Thoracic aorta (tissue), 2 donors: ENCODE measurements around the gene HMGB1. TPM values are rescaled to one million over a fixed set of nuclear protein-coding genes. Genes with fewer than 3 reads are reported as not detected.

Source experiments
- ATAC-seq: fragments of 150-250 bp; one replicate; pipeline ENCODE4 v1.8.0; 2017; ENCODE audit warnings: low read depth; ENCODE audit not compliant: insufficient number of reproducible peaks, low FRiP score
- DNase-seq: peaks from one replicate; pipeline ENCODE4 v3.0.0-alpha.2; 2020; ENCODE audit warnings: low spot score
- H3K27ac ChIP-seq, 2 donors: fragments of 200-600 bp; sonication (generic); 1 replicate in 1 of 2; 2 replicates in 1 of 2; pipeline ENCODE4 v1.5.1; 2016; ENCODE audit warnings: mild to moderate bottlenecking in 2 of 2, moderate library complexity in 2 of 2
- H3K27me3 ChIP-seq: fragments of 200-600 bp; sonication (generic); replicated peaks from 2 replicates; pipeline ENCODE4 v1.6.0; 2016; ENCODE audit warnings: mild to moderate bottlenecking; ENCODE audit not compliant: insufficient read depth
- H3K36me3 ChIP-seq: fragments of 200-600 bp; sonication (generic); one replicate; pipeline ENCODE4 v1.5.1; 2016
- H3K4me1 ChIP-seq, 2 donors: fragments of 200-600 bp; sonication (generic); 1 replicate in 1 of 2; 2 replicates in 1 of 2; pipeline versions ENCODE4 v1.5.1 to v1.6.0; 2016; ENCODE audit warnings: low read depth in 2 of 2, mild to moderate bottlenecking in 1 of 2; ENCODE audit not compliant: control insufficient read depth in 1 of 2
- H3K4me3 ChIP-seq: fragments of 200-600 bp; sonication (generic); 2 replicates; pipeline ENCODE4 v1.5.1; 2016; ENCODE audit warnings: mild to moderate bottlenecking
- H3K9me3 ChIP-seq: fragments of 200-600 bp; sonication (generic); 2 replicates; pipeline ENCODE4 v1.5.1; 2016
- total RNA-seq, 2 donors: library from RNA; depleted of rRNA; stranded (reverse); fragments of >200 nt; gene quantifications; one replicate each; pipeline versions ENCODE4 v1.1.0 to v1.2.3, GENCODE V29; 2016
- TF ChIP-seq, protein P1 (sequence below): fragments of 200-600 bp; sonication (generic); IDR thresholded peaks from one replicate; pipeline ENCODE4 v1.5.1; 2019; ENCODE audit warnings: antibody characterized with exemption

The HMGB1 gene
- total RNA-seq, result 100 to 1,000 TPM; 188 to 369 TPM

DNA sequence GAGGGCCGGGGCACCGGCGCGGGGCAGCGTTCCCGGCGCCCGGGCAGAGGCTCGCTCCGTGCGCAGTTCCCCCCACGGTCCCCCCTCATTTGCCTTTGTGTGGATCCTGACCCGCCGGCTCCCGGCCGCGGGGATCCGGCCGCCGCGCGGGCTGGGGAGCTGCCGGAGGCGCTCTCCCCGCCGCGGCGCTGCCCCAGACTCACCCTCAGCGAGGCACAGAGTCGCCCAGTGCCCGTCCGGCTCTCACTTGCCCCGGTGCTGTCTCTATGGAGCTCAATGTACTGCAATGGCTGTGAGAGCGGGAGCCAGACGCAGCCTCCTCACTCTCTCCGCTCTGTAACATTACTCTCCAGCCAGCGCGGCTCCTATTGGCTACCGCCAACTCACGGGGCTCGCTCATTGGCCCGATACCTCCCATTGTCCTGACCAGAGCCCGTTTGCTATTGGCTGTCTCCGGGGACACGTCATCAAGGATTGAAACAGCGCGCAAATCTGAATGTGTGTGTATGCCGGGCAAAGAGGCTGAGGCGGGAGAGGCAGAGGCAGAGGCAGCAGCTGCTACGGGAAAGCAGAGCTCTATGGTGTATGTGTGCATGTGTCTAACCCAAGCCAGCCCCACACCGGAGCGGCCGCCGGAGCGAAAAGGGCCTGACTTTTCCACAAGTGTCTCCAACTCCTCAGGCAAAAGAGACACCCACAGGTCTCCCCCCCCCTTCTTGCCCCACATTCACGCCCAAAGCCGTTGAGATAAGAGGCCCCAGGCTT lies at the start of gene HMGB1:
Gene HMGB1, minus strand, starts transcription at position 344 of the 765 bp plus-strand sequence. CDS start 2,256 bp downstream, outside the sequence.
- Histone ChIP-seq H3K27me3 (no peaks in the 10 kb centered on the region), H3K36me3 (peaks cover 9% of the 10 kb centered on the region), H3K4me3 (peak within 1 kb of the TSS; percentile 94), H3K4me1 (peaks cover 23 to 27% of the 10 kb centered on the region in 2 donors), H3K27ac (peak within 1 kb of the TSS; percentile 98 to 99), H3K9me3 (no peaks in the 10 kb centered on the region)
- TF ChIP-seq, protein P1, sequence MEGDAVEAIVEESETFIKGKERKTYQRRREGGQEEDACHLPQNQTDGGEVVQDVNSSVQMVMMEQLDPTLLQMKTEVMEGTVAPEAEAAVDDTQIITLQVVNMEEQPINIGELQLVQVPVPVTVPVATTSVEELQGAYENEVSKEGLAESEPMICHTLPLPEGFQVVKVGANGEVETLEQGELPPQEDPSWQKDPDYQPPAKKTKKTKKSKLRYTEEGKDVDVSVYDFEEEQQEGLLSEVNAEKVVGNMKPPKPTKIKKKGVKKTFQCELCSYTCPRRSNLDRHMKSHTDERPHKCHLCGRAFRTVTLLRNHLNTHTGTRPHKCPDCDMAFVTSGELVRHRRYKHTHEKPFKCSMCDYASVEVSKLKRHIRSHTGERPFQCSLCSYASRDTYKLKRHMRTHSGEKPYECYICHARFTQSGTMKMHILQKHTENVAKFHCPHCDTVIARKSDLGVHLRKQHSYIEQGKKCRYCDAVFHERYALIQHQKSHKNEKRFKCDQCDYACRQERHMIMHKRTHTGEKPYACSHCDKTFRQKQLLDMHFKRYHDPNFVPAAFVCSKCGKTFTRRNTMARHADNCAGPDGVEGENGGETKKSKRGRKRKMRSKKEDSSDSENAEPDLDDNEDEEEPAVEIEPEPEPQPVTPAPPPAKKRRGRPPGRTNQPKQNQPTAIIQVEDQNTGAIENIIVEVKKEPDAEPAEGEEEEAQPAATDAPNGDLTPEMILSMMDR, result no peak
- DNase-seq (peak; percentile 96), ATAC-seq (peak; percentile 95)

DNA sequence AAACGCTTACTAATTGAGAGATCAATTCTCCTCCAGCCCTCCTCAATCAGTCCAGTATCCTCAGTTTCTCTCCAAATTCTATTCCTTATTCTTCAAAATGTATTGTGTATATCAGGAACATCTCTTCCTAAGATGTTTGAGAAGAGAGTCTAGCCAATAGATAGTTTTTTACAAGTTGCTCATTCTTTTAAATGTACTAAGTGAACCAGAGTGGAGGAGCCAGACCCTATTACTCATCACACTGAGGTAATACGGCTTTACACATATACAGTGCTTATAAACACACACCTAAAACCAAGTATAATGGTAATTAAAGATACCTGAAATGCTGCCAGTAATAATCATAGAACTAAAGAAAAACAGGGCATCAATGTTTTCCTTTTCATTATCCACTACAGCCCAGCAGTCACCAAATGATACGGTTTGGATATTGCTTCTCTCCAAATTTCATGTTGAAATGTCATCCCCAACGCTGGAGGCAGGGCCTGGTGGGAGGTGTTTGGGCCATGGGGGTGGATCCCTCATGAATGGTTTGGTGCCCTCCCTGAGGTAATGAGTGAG lies 45.2 kb upstream of the HMGB1 start:
- H3K36me3 ChIP-seq, result no peaks in the 10 kb centered on the region
- H3K4me1 ChIP-seq, result no peaks in the 10 kb centered on the region
- TF ChIP-seq, protein P1, result no peak
- no peak overlapping the region for H3K27ac ChIP-seq
- DNase-seq (no peak), ATAC-seq (no peak)
- H3K27me3 ChIP-seq, result no peaks in the 10 kb centered on the region
- H3K4me3 ChIP-seq, result no peak overlapping the region
- H3K9me3 ChIP-seq, result no peaks in the 10 kb centered on the region

DNA sequence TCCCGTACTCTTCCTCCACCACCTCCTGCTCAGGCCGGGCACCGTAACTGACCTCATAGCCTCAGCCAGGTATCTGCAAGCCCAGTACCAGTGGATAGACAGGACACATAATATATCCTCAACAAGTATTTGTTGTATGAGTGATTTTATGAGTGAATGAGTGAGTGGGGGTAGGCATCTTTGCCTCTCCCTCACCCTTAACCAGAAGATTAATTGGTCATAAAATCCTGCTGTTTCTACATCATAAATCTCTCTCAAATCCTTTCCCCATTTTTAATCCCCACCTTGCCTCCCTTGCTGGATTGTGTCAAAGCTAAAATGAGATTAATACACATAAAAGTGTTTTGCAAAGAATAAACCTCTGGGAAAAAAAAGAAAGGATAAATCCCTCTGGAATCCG lies 44.4 kb upstream of the HMGB1 start:
- no peak overlapping the region for H3K4me3 ChIP-seq
- no peaks in the 10 kb centered on the region for H3K9me3 ChIP-seq
- DNase-seq (no peak), ATAC-seq (no peak)
- H3K4me1 ChIP-seq, result no peaks in the 10 kb centered on the region
- TF ChIP-seq, protein P1, result no peak
- no peaks in the 10 kb centered on the region for H3K27me3 ChIP-seq
- no peak overlapping the region for H3K27ac ChIP-seq
- no peaks in the 10 kb centered on the region for H3K36me3 ChIP-seq

DNA sequence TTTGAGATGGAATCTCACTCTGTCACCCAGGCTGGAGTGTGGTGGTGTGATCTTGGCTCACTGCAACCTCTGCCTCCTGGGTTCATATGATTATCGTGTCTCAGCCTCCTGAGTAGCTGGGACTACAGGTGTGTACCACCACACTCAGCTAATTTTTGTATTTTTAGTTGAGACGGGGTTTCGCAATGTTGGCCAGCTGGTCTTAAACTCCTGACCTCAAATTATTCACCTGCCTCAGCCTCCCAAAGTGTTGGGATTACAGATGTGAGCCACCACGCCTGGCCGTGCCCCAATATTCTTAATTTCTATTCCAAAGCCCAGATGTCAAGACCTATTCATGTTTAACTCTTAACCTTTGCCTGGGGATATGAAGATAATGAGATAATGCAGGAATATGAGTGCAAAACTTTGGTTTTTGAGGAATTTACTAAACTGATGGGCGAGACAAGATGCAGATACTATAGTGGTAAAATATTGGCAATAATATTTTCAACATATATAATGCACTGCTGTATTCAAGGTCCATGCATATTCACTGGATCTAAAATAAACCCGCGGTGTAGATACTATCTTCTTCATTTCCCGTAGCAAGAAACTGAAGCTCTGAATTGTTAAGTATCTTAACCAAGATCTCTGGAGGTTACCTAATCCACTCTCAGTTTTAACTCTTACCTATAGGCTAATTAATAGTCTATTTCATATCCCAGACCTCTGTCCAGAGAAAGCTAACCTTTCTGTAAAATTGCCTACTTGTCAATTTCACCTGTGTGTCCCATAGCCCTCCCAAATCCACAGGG lies 43.7 kb upstream of the HMGB1 start:
- H3K27ac ChIP-seq, result no peak overlapping the region
- no peaks in the 10 kb centered on the region for H3K9me3 ChIP-seq
- TF ChIP-seq, protein P1, result no peak
- no peak overlapping the region for H3K4me3 ChIP-seq
- DNase-seq (no peak), ATAC-seq (no peak)
- H3K4me1 ChIP-seq, result no peaks in the 10 kb centered on the region
- H3K36me3 ChIP-seq, result no peaks in the 10 kb centered on the region
- H3K27me3 ChIP-seq, result no peaks in the 10 kb centered on the region

DNA sequence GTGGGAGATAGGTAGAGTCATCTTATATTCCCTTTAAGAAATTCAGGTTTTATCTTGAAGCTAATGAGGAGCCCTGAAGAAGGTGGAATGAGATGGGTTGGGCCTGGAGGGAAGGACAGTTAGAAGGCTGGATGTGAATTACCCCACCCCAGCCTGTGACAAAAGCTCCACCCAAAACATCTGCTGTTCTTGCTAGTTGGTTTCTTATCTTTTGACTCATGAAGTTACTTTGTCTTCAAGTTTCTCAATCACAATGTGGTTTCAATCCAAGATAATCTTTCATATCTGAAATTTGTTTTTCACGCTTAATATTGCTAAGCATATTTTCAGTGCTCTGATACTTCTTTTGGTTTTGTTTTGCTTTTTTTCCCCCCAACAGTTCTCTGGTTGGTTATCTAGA lies 38.3 kb upstream of the HMGB1 start:
- Histone ChIP-seq H3K4me3 (no peak overlapping the region), H3K9me3 (no peaks in the 10 kb centered on the region), H3K27ac (no peak overlapping the region), H3K36me3 (no peaks in the 10 kb centered on the region), H3K27me3 (no peaks in the 10 kb centered on the region), H3K4me1 (no peaks in the 10 kb centered on the region)
- DNase-seq (no peak), ATAC-seq (no peak)
- TF ChIP-seq, protein P1, result no peak
